ENCODE data around the gene CXCL13. TPM values are rescaled to one million over a fixed set of nuclear protein-coding genes. Genes with fewer than 3 reads are reported as not detected.

Gene CXCL13
- total RNA-seq, 1 donor from 2014 or later, result not detected

DNA sequence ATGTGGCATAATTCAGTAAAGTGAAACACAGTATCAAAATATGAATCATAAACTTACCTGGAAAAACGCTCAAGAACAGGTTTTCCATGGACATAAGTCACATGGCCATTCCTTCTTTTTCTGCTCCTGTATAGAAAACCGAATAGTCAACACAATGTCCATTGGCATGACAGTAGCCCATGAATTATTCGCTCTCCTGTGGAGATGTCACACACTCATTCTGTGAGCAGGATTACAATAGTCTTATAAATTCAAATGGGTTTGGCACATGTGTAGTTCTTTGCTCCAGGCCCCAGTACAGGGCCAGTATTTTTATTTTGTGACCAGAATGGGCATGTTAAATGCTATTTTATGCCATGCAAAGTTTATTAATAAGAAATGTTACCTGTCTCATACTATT, 15.1 kb upstream of the CXCL13 start:
- no peak for DNase-seq (ENCODE audit: low spot score)
- no peak overlapping the region for H3K4me3 ChIP-seq

DNA sequence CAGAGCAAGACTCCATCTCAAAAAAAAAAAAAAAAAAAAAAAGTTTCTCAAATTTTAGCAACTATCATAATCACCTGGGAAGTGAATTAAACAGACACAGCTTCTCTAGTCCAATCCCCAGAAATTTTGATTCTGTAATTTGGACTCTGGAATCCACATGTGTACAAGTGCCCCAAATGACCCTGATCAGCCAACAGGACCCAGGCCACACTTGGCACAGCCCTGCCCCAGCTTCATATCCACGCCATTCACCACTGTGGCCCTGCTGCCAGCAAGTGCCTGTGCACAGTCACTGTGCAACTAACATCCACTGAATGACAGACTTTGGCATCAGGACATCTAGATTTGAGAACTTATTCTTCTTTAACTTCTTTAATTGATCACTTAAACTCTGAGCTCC, 14.1 kb upstream of the CXCL13 start:
- H3K4me3 Mint-ChIP-seq, result no peak overlapping the region
- no peak for DNase-seq (ENCODE audit: low spot score)
- no peaks in the 10 kb centered on the region for H3F3A ChIP-seq (ENCODE audit: low read depth)
- H2AFZ ChIP-seq (replicated peaks), result no peak overlapping the region
- no peak overlapping the region for H3K9ac ChIP-seq
- H3K9me3 ChIP-seq (ENCODE audit: low read depth), result no peaks in the 10 kb centered on the region
- no peaks in the 10 kb centered on the region for H3K36me3 Mint-ChIP-seq
- no peak overlapping the region for H3K4me3 ChIP-seq
- no peaks in the 10 kb centered on the region for H3K36me3 ChIP-seq
- no peak overlapping the region for H3K4me2 ChIP-seq
- no peak for TF ChIP-seq CTCF (IDR thresholded peaks at IDR 0.05)
- no peak for TF ChIP-seq EZH2phosphoT487 (IDR thresholded peaks at IDR 0.05)
- TF ChIP-seq EZH2 (IDR thresholded peaks at IDR 0.05), result no peak
- H3K79me2 ChIP-seq (ENCODE audit: low read depth), result no peaks in the 10 kb centered on the region
- no peaks in the 10 kb centered on the region for H4K20me1 ChIP-seq (ENCODE audit: low read depth)
- no peaks in the 10 kb centered on the region for H3K27me3 Mint-ChIP-seq (ENCODE audit: insufficient read depth, low read depth)
- peaks cover 13% of the 10 kb centered on the region for H3K4me1 Mint-ChIP-seq
- H3K27me3 ChIP-seq, result no peaks in the 10 kb centered on the region
- no peaks in the 10 kb centered on the region for H3K4me1 ChIP-seq
- H3K27ac ChIP-seq, result no peak overlapping the region
- H3K27ac Mint-ChIP-seq, result no peak overlapping the region
- no peaks in the 10 kb centered on the region for H3K9me3 Mint-ChIP-seq

More for the DNA sequence above, 15.1 kb upstream of the CXCL13 start:
- H3K36me3 ChIP-seq, result no peaks in the 10 kb centered on the region
- no peaks in the 10 kb centered on the region for H3K9me3 ChIP-seq (ENCODE audit: low read depth)
- H3K4me1 ChIP-seq, result no peaks in the 10 kb centered on the region
- Mint-ChIP-seq H3K36me3 (no peaks in the 10 kb centered on the region), H3K9me3 (no peaks in the 10 kb centered on the region), H3K27me3 (ENCODE audit: insufficient read depth, low read depth) (no peaks in the 10 kb centered on the region), H3K4me3 (no peak overlapping the region), H3K27ac (no peak overlapping the region), H3K4me1 (peaks cover 13% of the 10 kb centered on the region)
- no peak overlapping the region for H3K27ac ChIP-seq
- no peaks in the 10 kb centered on the region for H3K27me3 ChIP-seq
- no peak overlapping the region for H2AFZ ChIP-seq (replicated peaks)
- no peaks in the 10 kb centered on the region for H4K20me1 ChIP-seq (ENCODE audit: low read depth)
- H3F3A ChIP-seq (ENCODE audit: low read depth), result no peaks in the 10 kb centered on the region
- H3K4me2 ChIP-seq, result no peak overlapping the region
- no peaks in the 10 kb centered on the region for H3K79me2 ChIP-seq (ENCODE audit: low read depth)
- H3K9ac ChIP-seq, result no peak overlapping the region
- no peak for TF ChIP-seq CTCF (IDR thresholded peaks at IDR 0.05)

DNA sequence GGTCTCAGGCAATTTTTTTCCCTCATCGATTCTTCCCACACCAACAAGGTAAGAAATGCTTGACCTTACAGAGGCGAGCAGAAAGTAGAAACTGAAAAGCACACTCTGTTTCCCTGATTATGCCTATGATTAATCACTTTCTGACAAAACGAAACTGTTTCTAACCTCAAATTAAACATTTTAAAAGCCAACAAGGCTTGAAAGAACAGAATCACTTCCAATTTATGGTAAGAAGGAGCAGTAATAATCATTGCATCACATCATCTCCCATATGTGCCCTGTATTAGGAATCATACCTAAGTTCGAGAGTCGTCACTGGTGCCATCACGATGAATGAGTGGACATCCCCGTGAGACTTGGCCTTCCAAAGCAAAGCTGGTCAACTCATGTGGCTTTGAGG, 12.5 kb upstream of the CXCL13 start:
- no peak overlapping the region for H3K27ac Mint-ChIP-seq
- H3K9ac ChIP-seq, result no peak overlapping the region

More for the DNA sequence above, 12.5 kb upstream of the CXCL13 start:
- Histone ChIP-seq H3F3A (ENCODE audit: low read depth) (no peaks in the 10 kb centered on the region), H3K4me3 (no peak overlapping the region), H3K9me3 (ENCODE audit: low read depth) (no peaks in the 10 kb centered on the region), H3K27me3 (no peaks in the 10 kb centered on the region), H4K20me1 (ENCODE audit: low read depth) (no peaks in the 10 kb centered on the region), H3K36me3 (no peaks in the 10 kb centered on the region), H3K4me2 (no peak overlapping the region), H2AFZ (replicated peaks) (no peak overlapping the region), H3K79me2 (ENCODE audit: low read depth) (no peaks in the 10 kb centered on the region), H3K4me1 (no peaks in the 10 kb centered on the region), H3K27ac (no peak overlapping the region)
- Mint-ChIP-seq H3K9me3 (no peaks in the 10 kb centered on the region), H3K4me3 (no peak overlapping the region), H3K36me3 (no peaks in the 10 kb centered on the region), H3K4me1 (peaks cover 13% of the 10 kb centered on the region), H3K27me3 (ENCODE audit: insufficient read depth, low read depth) (no peaks in the 10 kb centered on the region)
- DNase-seq (ENCODE audit: low spot score), result no peak
- TF ChIP-seq CTCF (IDR thresholded peaks at IDR 0.05), result no peak
- no peak for TF ChIP-seq EZH2 (IDR thresholded peaks at IDR 0.05)
- no peak for TF ChIP-seq EZH2phosphoT487 (IDR thresholded peaks at IDR 0.05)

All from neural progenitor cell (in vitro differentiated cells).